ENCODE results near the gene TSHZ2. TPM values are rescaled to one million over a fixed set of nuclear protein-coding genes. Genes with fewer than 3 reads are reported as not detected.
A peak's percentile ranks its signal among the peaks of the same experiment; 100 is the strongest.

The TSHZ2 gene
- total and polyA plus RNA-seq, 2 donors (not counting 3 experiments of a cell fraction or from before 2014, with no cell fraction given) = not detected

DNA sequence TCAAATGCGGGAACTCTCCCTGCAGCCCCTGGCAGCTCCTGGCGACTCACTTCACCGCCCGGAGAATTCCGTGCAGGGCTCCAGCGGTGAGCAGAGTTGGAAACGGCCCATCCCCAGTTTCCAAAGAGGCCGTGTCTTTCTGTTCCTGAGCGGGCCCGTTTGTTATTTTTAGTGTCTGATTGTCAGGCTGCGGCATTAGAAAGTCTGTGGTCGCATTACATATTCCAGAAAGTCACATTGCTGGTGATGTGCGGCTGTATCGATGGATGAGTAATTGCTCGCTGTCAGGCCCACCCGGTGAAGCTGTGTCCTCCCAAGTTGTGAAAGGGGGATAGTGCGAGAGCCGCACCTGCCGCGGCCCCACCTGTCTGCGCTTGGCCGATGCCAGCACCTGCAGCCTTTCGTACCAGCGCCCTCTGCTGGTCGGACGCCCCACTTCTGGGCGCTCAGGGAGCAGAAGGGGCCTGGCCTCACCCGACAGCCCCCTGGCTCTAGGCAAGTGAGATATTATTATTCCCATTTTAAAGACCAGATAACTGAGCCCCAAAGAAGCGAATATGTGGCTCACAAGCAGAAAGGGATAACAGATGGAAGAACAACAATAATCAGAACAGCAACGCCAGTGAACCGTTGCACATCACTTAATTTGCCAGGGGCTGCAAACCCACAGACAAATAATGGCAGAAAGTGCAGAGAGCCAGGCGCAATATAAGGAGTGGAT is 244.9 kb downstream of the TSHZ2 start:
- FAIRE-seq (no peak), DNase-seq (ENCODE audit: low read depth, low spot score) (peak; percentile 19)
- Histone ChIP-seq H3K9ac (replicated peaks; ENCODE audit: extremely low read depth, insufficient read depth, low read length) (no peak overlapping the region), H3K9me3 (replicated peaks; ENCODE audit: control insufficient read depth, insufficient read depth, low read length) (no peaks in the 10 kb centered on the region), H4K20me1 (replicated peaks; ENCODE audit: control insufficient read depth, extremely low read depth, insufficient read depth, low read length) (no peaks in the 10 kb centered on the region), H3K4me2 (ENCODE audit: insufficient read depth, low read length) (no peak overlapping the region), H2AFZ (ENCODE audit: low read depth, low read length) (no peak overlapping the region), H3K27me3 (ENCODE audit: control insufficient read depth in 2 of 2, insufficient read depth in 2 of 2, low read length in 2 of 2) (no peaks in the 10 kb centered on the region), H3K4me1 (ENCODE audit: control insufficient read depth, extremely low read depth, insufficient read depth, low read length) (no peaks in the 10 kb centered on the region), H3K9me1 (replicated peaks; ENCODE audit: control insufficient read depth, extremely low read depth, insufficient read depth, low read length) (no peaks in the 10 kb centered on the region), H3K79me2 (ENCODE audit: control insufficient read depth, insufficient read depth, low read length) (no peaks in the 10 kb centered on the region), H3K27ac (ENCODE audit: insufficient read depth, low read depth, low read length) (no peak overlapping the region), H3K4me3 (replicated peaks in 1 of 3; ENCODE audit: insufficient read depth in 1 of 3, low read depth in 1 of 3, low read length in 3 of 3) (no peak overlapping the region), H3K36me3 (ENCODE audit: control insufficient read depth in 2 of 2, extremely low read depth in 1 of 2, insufficient read depth in 2 of 2, low read length in 2 of 2) (no peaks in the 10 kb centered on the region)
- no peak for TF ChIP-seq POLR2AphosphoS5 (IDR thresholded peaks at IDR 0.05; ENCODE audit: insufficient read depth, low read depth, low read length)
- TF ChIP-seq, protein P1, sequence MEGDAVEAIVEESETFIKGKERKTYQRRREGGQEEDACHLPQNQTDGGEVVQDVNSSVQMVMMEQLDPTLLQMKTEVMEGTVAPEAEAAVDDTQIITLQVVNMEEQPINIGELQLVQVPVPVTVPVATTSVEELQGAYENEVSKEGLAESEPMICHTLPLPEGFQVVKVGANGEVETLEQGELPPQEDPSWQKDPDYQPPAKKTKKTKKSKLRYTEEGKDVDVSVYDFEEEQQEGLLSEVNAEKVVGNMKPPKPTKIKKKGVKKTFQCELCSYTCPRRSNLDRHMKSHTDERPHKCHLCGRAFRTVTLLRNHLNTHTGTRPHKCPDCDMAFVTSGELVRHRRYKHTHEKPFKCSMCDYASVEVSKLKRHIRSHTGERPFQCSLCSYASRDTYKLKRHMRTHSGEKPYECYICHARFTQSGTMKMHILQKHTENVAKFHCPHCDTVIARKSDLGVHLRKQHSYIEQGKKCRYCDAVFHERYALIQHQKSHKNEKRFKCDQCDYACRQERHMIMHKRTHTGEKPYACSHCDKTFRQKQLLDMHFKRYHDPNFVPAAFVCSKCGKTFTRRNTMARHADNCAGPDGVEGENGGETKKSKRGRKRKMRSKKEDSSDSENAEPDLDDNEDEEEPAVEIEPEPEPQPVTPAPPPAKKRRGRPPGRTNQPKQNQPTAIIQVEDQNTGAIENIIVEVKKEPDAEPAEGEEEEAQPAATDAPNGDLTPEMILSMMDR (IDR thresholded peaks at IDR 0.05; ENCODE audit: extremely low read depth in 1 of 2, insufficient read depth in 1 of 2, low read depth in 1 of 2, low read length in 2 of 2) = peak; percentile 74 to 89
- intact Hi-C loops (cut with micrococcal nuclease) = loop anchor here (1.0 to 2.0 kb wide), 2 partner anchors 905 to 974 kb away; no protein-coding TSS in a partner anchor
- BruUV-seq (replicated peaks) = no TSS peak
- POLR2A ChIA-PET = no interaction called here
- dilution Hi-C loops (cut with MboI; ENCODE audit: extremely low pct_ligation_motif_present, low sequenced_read_pairs) = no loop called here
- CTCF ChIA-PET = interaction anchor here (0.6 to 2.7 kb wide), 8 partner anchors 331 to 1088 kb away, joined by 3 to 102 read pairs (median 4); no protein-coding TSS in a partner anchor
